Measurements from ENCODE around the gene LRWD1. TPM values are rescaled to one million over a fixed set of nuclear protein-coding genes. Genes with fewer than 3 reads are reported as not detected.

The LRWD1 gene
- total and polyA plus RNA-seq, 9 of the 15 experiments (the other 6 are each of a cell fraction or from before 2014, with no cell fraction given): 0.61 to 66.0 (median 33.2) TPM

- no peak for TF ChIP-seq ZNF133 (CRISPR knock-in tag; IDR thresholded peaks at IDR 0.05)
- TF ChIP-seq EHMT2 (IDR thresholded peaks at IDR 0.05): no peak
- no peak for TF ChIP-seq CXXC5 (CRISPR knock-in tag; IDR thresholded peaks at IDR 0.05)
- no peak for TF ChIP-seq HINFP (tag; conservative IDR thresholded peaks at IDR 0.05; ENCODE audit: low read depth)
- no peak for TF ChIP-seq AFF4 (CRISPR knock-in tag; IDR thresholded peaks at IDR 0.05)
- TF ChIP-seq ZNF24 (IDR thresholded peaks at IDR 0.05): no peak
- TF ChIP-seq ZNF354B (CRISPR knock-in tag; IDR thresholded peaks at IDR 0.05): no peak
- TF ChIP-seq TCF7L2 (IDR thresholded peaks at IDR 0.05; ENCODE audit: low read depth, low read length): no peak
- no peak for TF ChIP-seq WHSC1 (IDR thresholded peaks at IDR 0.05; ENCODE audit: low read length)
- no peak for TF ChIP-seq ZNF551 (CRISPR knock-in tag; IDR thresholded peaks at IDR 0.05)
- TF ChIP-seq PHF21A (IDR thresholded peaks at IDR 0.05; ENCODE audit: borderline replicate concordance, low read depth): no peak
- TF ChIP-seq CBFA2T2 (conservative IDR thresholded peaks at IDR 0.05): 0 out of 2 replicates have a peak, but pooled peaks have one; percentile 14
- TF ChIP-seq FOS (IDR thresholded peaks at IDR 0.05; ENCODE audit: extremely low read depth, insufficient read length): no peak
- TF ChIP-seq NFIC (IDR thresholded peaks at IDR 0.05): no peak
- no peak for TF ChIP-seq KDM4B (IDR thresholded peaks at IDR 0.05; ENCODE audit: borderline replicate concordance in 2 of 2, low read depth in 1 of 2)
- TF ChIP-seq NEUROD1 (IDR thresholded peaks at IDR 0.05; ENCODE audit: borderline replicate concordance, low read depth, low read length, partially characterized antibody): no peak
- peak; percentile 54 for TF ChIP-seq SNRNP70 (optimal IDR thresholded peaks at IDR 0.05; ENCODE audit: low read depth, low read length)
- no peak for TF ChIP-seq CBX5 (IDR thresholded peaks at IDR 0.05; ENCODE audit: borderline replicate concordance, low read depth)
- TF ChIP-seq NR2C2 (CRISPR knock-in tag; IDR thresholded peaks at IDR 0.05): no peak
- no peak for TF ChIP-seq NR2C2 (tag; IDR thresholded peaks at IDR 0.05)
- no peak for TF ChIP-seq ZNF696 (CRISPR knock-in tag; conservative IDR thresholded peaks at IDR 0.05)
- no peak for TF ChIP-seq ZNF12 (CRISPR knock-in tag; IDR thresholded peaks at IDR 0.05)
- no peak for TF ChIP-seq ZBTB7A (IDR thresholded peaks at IDR 0.05; ENCODE audit: borderline replicate concordance, control insufficient read depth, low read depth, low read length)
- no peak for TF ChIP-seq ZNF347 (CRISPR knock-in tag; IDR thresholded peaks at IDR 0.05; ENCODE audit: low read depth)
- TF ChIP-seq ZBED1 (IDR thresholded peaks at IDR 0.05): no peak
- no peak for TF ChIP-seq MAFF (IDR thresholded peaks at IDR 0.05; ENCODE audit: low read length)
- no peak for TF ChIP-seq U2AF2 (optimal IDR thresholded peaks at IDR 0.05; ENCODE audit: low read depth, low read length)
These were observed 7.6 kb downstream of the LRWD1 start (continued) for GRCh38 chr7:102472126-102473041.

All from K562 (cell line).